ENCODE results near the gene KLHDC3.

Gene KLHDC3, protein sequence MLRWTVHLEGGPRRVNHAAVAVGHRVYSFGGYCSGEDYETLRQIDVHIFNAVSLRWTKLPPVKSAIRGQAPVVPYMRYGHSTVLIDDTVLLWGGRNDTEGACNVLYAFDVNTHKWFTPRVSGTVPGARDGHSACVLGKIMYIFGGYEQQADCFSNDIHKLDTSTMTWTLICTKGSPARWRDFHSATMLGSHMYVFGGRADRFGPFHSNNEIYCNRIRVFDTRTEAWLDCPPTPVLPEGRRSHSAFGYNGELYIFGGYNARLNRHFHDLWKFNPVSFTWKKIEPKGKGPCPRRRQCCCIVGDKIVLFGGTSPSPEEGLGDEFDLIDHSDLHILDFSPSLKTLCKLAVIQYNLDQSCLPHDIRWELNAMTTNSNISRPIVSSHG

DNA sequence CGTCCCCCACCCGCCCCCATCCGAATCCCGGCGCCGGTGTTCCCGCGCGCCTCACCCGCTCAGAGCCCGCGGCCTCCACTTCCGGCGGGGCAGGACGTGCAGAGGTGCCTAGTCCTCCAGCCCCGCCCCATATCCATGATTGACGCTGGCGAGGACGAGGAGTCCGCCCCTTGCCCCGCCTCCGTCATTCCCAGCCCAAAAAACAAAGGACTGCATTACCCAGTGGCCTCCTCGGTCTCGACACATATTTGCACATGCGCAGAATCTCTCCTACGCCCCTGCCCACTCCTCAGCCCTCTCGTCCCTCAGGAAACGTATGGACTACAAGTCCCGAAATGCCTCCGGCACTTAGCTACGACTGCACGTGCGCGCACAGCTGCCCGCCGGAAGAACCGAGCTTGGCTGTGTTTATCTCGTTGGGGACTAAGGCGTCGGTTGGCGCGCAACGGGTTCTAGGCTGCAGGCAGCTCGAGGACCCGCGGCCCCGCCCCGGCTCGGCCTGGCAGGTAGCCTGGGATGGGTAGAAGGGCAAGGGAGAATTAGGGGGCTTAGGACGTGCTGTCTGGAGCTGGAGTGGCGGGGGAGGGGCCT is at the start of gene KLHDC3, which contains the start of gene MEA1:
Gene KLHDC3 (plus strand): TSS at position 407 of the 591 bp plus-strand sequence. CDS start 2,944 bp downstream, outside the sequence.
Gene MEA1 (minus strand): TSS at position 104 of the 591 bp plus-strand sequence. CDS start 133 bp downstream, outside the sequence.
- peak; percentile 99 for DNase-seq

DNA sequence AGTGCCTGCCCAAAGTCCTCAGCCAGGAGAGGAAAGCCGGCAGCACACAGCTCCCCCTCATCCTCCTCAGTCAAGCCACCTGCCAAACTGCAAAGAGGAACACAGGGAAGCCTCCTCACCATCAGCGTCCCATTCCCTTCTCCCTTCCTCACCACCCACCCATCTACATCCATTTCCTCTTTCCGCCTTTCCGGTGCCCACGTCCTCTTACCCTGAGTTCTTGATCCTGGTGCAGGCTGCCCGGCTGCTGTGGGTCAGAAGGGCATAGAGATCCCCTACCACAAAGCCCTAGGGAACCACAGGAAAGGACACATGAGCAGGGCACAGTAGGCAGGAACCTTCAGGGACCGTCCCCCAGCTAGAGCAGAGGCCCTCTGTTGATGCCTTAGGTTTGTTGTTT is 47.5 kb upstream of the KLHDC3 start:
- DNase-seq: no peak

DNA sequence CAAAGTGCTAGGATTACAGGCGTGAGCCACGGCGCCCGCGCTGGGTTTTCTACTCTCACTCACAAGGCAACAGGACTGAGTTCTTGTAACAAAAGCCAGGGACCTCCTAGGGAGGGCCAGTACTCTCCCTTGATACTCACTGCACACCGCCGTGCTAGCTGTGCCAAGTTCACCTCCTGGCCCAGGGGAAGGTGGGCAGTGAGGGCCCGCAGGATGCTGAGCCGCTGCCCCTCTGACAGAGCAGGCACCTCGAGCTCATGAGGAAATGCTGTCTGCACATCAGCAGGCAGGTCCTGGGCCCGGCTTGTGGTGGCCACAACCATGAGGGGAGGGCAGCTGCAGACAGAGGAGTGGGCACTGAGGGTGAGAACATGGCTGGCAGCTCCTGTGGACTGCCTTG is 46.8 kb upstream of the KLHDC3 start:
- no peak for DNase-seq

DNA sequence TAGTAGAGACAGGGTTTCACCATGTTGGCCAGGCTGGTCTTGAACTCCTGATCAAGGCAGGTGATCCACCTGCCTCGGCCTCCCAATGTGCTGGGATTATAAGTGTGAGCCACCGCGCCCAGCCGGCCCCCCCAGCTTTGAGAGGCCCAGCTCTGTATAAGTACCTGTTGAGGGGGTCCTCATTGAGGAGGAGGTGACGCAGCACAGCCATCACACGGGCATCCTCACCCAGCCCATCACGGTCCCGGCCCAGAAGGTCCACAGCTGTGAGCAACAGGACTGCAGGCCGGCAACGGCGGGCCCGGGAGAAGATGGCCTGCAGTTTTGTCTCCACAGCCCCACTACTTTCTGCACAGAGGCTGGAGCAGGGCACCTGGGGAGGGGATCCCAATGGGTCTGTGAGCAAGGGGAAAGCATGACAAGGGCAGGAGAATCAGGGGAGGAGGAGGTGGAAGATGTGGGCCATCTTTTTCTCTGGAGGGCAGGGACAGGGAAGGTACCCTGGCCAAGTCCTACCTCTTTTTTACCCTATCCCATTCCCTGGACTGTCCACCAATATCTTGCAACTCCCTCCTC is 45.8 kb upstream of the KLHDC3 start:
- DNase-seq: no peak

DNA sequence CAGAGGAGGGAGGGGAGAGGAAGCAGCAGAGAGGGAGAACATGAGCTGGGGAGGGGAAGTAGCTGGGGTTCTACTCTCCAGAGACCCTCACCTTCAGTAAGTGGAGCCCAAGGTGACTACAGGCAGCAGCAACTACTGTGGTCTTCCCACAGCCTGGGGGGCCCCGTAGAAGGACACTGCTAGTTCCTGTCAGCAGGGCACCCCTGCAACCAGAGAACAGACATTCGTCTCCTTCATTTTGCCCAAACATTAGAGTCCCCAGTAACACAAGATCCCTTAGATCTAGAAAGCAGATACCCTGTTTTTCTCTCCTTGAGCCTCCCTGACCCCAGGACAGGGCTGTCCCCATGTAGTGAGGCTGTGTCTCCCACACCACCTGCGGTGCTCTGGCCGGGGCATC is 45.3 kb upstream of the KLHDC3 start:
- no peak for DNase-seq

DNA sequence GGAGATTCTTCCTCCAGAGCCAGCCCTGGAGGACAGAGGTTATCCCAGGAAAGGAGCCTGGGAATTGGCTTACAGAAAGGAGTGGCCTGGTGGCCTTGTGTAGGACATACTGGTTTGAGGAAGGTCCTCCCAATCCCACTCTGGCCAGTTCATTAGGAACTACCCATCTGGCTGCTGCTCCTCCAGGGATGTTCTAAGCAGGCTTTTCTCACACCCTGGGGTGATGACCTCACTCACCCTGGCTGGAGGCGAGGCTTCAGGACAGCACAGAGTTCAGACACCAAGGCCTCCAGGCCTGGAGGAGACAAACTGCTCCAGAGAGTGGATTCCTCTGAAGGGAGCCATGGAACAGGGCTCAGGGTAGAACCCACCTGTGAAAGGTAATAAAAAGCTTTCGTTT is 44.6 kb upstream of the KLHDC3 start:
- no peak for DNase-seq

DNA sequence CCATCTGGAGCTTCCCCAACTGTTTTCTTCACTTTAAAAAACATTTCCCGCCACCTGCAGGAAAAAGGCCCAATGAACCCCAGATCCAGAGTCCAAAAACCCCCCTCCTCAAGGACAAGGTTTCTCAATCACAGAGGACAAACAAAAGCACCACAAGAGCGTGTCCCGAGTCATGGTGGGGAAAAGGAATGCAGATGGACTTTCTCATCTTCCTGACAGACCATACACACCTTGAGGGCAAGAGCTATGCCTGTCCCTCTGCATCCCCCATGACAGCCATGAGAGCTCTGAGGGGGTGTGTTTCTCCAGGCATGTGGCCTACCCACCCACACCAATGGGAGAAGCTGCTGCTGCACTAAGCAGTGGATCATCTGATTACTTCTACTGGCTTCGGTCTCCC is 44.1 kb upstream of the KLHDC3 start:
- DNase-seq: no peak

DNA sequence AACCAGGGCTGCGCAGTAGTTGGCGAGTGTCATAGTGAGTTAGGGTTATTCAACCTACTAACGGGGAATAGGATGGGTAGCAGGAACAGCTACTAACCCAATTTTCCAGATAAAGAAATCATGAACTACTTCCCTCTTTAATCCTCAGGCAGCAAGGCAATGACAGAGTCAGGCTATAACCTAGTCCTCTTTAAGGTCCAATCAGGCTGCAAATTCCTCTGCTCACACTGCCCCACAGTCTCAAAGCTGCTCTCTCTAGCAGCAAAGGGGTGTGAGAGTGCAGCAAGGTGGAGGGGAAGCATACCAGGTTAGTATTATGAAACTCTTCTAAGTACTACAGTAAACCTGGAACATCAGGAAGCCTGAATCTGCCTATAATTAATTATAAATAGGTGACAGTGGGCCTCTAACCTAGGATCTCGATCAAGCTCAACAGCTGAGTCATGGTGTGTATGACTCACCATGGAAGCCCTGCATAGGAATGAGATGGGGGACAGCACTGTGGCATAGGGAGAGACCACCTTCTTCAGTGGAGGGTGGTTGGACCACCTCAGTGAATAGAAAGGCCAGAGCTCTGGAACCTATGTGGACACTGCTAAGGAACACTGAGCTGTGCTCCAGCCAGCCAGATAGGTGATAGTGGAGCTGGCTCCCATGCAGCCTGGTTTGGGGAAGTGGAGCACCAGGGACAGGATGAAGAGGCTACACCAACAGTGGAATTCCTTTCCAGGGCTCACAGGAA is 43.0 kb upstream of the KLHDC3 start:
- no peak for DNase-seq

DNA sequence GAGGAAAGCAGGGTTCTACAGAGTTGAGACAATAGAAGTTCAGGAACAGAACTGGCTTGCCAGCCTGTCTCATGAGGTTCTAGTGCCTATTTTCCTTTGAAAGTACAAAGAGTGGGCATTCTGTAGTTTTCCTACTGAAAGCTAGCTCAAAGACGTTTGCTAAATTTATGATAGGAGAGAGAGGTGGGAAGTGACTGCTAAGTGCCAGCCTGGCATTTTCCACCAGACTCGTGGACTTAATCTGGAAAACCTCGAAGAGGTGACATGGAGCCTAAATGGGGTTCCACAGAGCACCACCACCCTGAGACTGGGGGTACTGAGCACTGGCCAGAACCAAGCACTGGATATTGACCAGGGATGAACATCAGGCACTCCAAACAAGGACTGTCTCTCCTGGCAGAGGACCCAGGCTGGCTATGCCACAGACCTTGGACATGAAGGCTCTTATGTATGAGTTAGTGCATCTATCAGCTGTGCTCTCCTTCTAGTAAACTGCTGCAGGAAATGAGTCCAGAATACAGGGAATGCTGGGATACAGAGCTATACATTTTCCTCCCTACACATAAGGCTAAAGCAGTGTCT is 42.2 kb upstream of the KLHDC3 start:
- no peak for DNase-seq

DNA sequence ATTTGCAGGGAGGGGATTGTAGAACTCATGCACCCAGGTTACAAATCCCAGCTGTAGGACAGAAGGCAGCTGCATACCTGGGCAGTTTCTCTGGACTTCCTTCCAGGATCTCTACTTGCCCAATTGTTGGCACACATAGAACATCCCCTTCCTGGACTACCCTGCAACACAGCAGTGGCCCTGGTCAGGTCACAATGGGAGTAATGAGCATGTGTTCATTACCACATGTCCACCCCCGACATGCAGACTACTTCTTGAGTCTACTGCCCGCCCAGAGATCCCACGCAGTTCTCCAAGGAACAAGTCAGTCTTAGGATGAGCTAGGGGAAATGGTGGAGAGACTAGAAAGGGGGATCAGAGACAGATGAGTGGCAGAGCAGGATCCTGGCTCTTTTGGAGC is 40.1 kb upstream of the KLHDC3 start:
- DNase-seq: no peak

DNA sequence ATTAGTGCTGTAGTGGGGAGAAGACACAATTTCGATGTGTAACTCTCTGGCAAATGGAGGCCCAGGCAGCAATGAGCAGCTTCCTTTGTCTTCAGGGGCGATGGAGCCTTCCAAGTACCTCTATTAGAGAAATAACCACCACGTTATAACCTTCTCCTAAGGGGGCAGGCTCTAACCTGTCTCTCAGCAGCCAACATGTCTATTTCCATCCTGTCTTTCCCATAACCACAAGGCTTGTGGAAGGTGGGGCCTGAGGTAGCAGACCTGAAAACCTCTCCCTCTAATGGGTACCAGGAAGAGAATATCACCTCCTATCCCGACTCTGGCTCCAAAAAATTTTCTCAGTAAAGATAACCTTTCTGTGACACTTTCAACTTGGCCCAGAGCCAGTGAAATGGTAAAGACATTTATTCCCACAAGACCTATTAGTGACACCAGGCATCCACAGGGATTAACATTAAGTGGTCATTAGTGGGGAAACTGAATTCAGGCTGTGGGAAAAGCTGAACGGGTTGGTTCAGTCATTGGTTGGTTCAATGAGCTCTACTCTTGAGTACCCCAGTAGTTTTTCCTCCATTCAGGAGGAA is 39.0 kb upstream of the KLHDC3 start:
- peak; percentile 69 for DNase-seq

DNA sequence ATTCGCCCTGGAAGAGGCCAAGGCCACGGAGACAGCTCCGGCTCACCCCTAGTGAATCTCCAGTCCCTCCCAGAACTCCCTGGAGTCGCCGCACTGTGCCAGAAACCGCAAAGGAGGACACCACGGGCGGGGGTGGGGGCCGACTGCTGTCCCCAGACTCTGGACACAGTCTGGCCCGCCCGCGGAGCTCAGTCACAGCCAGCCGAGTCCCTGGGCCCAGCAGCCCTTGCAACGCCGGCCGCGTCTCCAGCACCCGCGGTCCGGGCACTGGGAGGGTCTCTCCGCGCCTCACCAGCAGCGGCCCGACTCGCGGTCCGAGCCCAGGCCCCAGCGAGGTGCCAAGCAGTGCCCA is 35.6 kb upstream of the KLHDC3 start:
- DNase-seq: no peak

DNA sequence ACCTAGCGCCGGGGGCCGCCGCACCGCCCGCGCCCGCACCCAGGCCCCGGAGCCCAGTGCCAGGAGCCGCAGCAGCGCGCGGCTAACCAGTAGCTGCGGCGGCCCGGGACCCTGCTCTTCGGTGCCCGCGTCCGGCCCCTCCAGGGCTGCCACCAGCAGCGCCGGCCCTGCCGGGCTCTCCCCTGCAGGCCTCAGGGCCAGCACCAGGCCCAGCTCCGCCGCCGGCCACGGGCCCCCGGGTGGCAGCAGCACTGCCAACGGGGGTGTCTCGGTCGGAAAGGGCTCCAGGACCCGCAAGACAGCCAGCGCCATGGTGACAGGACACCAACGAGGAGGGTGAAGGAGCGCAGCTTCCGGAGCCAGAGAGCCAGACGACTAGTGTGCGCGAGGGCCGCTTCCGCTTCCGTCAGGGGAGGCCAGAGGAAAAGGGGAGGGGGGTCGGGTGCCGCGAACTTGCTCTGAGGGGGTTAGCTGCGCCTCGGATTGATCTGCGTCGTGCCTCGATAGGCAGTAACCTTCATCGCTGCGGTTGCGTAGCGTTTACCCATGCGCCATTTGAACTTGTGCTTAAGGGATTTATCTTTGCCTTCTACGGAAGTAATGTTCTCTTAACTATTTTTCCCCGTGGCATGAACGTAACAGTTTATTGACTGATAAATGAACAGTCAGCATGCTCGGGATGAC is 35.1 kb upstream of the KLHDC3 start, which contains the start of gene PEX6:
Gene PEX6 (minus strand): TSS at position 343 of the 684 bp plus-strand sequence. CDS start 31 bp downstream, at position 312.
- DNase-seq: peak; percentile 84

DNA sequence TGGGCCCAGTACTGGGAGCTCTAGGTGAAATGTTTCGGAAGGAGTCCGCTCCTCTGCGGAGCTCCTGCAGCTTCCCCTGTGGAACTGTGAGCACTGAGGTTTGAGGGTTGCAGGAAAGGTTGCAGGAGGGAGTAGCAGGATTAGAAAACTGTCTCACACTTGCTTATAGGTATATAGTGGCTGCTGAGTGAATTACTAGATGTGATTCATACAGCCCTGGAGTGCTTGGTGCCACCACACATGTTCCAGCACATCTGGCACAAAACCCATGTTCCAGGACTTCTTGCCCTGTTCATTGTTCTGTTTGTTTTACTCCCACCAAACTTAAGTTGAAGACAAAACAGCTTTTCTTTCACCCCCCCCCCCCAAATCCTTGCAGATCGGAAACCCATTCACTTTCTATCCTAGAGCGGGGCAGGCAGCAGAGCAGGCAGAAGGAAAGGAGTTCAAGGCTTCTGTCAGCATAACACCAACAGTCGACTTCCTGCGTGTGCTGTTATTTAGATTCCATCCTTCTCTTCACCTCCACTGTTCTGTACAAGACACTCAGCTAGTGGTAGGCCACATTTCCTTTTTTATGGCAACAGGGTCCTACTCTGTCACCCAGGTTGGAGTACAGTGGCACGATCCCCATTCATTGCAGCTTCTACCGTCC is 34.4 kb upstream of the KLHDC3 start:
- DNase-seq: no peak

DNA sequence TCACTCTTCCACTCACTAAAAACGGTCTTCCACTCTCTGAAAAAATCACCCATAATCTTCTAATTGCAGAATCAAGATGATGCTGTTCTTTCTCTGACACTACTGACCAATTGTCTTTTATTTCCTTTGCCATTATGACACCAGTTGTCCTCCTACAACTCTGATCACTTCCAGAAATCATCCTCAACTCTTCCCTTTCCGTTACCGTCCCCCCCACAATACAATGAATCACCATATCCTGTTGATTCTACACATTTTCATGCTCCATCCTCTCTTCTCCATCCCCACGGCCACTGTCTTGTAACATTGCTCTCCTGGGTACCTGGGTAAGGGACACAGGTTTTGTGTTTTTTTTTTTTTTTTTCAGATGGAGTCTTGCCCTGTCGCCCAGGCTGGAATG is 32.2 kb upstream of the KLHDC3 start:
- no peak for DNase-seq

DNA sequence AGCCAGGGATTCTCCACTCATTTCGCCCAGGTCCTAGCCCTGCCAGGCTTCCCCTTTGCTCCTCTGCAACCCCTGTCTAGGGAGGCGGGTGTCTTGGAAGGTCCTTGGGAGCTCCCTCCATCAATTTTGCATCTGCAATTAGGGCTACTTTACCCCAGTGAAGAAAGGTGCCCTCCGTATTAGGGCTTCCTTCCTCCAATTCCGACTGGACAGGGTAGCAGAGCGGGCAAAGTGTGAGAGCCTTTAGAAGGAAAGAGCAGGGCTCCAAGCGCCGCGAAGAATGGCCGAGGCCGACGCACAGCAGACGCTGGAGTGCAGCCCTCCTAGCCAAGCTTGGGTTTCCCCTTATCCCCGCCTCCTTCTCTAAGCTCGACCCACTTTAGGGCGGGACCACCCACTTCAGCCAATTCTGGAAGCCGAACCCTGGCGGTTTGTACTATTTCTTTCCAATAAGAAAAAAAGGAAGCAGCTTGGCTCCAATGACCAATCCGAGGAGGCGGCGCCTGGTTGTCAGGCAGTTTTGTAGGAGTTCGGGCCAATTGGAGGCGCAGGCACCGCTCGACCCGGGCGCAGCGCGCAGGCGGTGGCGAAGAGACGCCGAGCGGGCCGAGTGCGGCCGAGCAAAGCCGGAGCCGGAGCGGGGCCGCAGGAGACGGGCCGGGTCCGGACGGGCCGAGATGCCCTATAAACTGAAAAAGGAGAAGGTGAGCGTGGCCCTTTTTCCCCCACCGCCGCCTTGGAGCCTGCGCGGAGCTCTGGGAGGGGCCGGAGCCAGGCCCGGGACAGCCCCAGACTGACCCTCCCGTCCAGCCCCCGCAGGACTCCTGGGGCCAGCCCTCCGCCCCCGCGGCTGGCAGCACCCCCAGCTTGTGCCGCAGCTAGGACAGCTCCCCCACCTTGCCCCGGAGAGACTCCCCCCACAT is 29.8 kb upstream of the KLHDC3 start, which contains the start of gene PPP2R5D:
Gene PPP2R5D (plus strand): TSS at position 570 of the 923 bp plus-strand sequence. CDS start 108 bp downstream, at position 678.
- peak; percentile 99 for DNase-seq

DNA sequence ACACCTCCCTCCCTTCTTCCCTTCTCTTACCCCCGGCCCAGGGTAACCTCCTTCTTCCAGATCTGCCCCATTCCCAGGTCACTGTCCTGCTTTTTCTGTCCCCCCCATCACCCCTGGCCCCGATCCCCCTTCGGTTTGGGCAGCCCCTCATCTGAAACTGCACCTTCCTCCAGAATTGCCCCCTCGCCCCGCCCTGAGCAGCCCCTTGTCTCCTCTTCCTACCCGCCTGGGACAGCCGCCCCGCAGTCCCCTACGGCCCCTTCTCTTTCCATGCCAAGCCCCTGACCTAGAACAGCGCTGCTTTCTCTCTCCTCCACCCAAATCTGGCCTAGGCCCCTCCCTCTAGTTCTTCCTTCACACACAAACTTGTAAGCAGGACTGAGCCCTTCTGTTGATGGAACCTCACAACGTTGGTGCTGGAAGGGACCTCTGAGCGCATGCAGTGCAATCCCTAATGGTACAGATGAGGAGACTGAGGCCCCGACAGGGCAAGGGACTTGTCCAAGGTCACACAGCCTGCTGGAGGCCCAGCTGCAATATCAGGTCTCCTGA is 29.0 kb upstream of the KLHDC3 start:
- peak; percentile 5 for DNase-seq

DNA sequence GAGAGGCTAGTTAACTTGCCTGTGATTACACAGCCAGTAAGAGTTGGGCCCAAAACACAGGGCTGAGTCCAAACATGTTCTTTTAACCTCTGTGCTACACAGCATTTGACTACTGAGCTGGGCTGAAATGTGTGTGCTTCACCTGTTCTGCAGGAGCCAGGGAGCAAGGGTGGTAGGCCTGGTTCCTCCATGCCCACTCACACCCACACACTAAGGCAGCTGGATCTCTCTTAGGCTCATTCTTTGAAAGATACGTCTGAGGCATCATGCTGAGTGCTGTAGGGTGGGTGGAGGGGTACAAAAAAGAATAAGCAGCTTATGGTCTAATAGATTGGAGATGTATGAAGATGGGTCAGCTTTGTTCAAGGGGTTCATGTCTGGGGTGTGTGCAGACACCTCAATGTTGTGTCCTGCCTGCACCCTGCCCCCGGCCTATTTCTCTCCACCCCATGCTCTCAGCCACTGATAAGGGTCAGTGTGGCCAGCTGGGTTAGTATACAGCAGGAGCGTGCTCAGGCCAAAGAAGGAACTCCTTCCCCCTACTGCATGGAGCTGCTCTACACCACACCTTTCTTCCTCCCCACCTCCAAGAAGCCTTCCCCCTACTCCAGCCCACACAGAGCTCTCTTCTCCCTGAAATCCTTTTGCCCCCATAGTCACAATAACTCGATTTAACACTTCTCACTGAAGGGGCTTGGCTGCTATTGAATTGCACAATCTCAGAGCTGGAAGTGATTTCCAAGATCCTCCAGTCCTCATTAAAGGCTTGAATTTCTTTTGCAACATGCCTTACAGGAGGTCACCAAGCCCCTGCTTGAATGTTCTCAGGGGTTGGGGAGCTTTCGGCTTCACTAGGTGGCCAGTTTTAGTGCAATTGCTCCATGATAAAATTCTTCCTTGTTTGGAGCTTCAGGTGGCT is 26.3 kb upstream of the KLHDC3 start:
- no peak for DNase-seq

Data from DMS79 treated with DMSO at 0.1 percent for 48 hours (cell line).